ENCODE measurements around the gene DENND4B. TPM values are rescaled to one million over a fixed set of nuclear protein-coding genes. Genes with fewer than 3 reads are reported as not detected.

DENND4B gene
- total RNA-seq, 2 donors from 2014 or later, result 26.9 to 45.6 TPM

GRCh38 chr1:153961421-153961820 lies 14.9 kb upstream of the DENND4B start:
- H3K4me3 ChIP-seq, result no peak overlapping the region

GRCh38 chr1:153960206-153960605 lies 13.7 kb upstream of the DENND4B start:
- DNase-seq, result no peak
- no peaks in the 10 kb centered on the region for H3K27me3 ChIP-seq
- peaks cover 14% of the 10 kb centered on the region for H3K4me1 ChIP-seq
- H3K9ac ChIP-seq (ENCODE audit: low read depth in 2 of 2, low read length in 2 of 2), result no peak overlapping the region
- TF ChIP-seq CTCF (IDR thresholded peaks at IDR 0.05), result no peak
- H3K36me3 ChIP-seq, result peaks cover 11% of the 10 kb centered on the region
- no peak overlapping the region for H3K4me3 ChIP-seq
- no peaks in the 10 kb centered on the region for H3K9me3 ChIP-seq
- H3K27ac ChIP-seq, result no peak overlapping the region
- intact Hi-C loops (cut with DNase I), result no loop called here

More at GRCh38 chr1:153961421-153961820, 14.9 kb upstream of the DENND4B start:
- no peak overlapping the region for H3K27ac ChIP-seq
- intact Hi-C loops (cut with DNase I), result no loop called here
- no peaks in the 10 kb centered on the region for H3K9me3 ChIP-seq
- DNase-seq, result no peak
- H3K27me3 ChIP-seq, result no peaks in the 10 kb centered on the region
- no peak for TF ChIP-seq CTCF (IDR thresholded peaks at IDR 0.05)
- peak overlapping the region in 1 of 2 donors; percentile 21 for H3K9ac ChIP-seq (ENCODE audit: low read depth in 2 of 2, low read length in 2 of 2)
- peaks cover 11% of the 10 kb centered on the region for H3K36me3 ChIP-seq
- peaks cover 23% of the 10 kb centered on the region for H3K4me1 ChIP-seq

- H3K9me3 ChIP-seq, result no peaks in the 10 kb centered on the region
- H3K4me3 ChIP-seq, result no peak overlapping the region
- H3K27ac ChIP-seq, result no peak overlapping the region
These were observed 12.9 kb upstream of the DENND4B start for GRCh38 chr1:153959454-153959853.

GRCh38 chr1:153958961-153959260 lies 12.4 kb upstream of the DENND4B start:
- no peaks in the 10 kb centered on the region for H3K9me3 ChIP-seq
- TF ChIP-seq CTCF (IDR thresholded peaks at IDR 0.05), result no peak
- peak overlapping the region; percentile 98 for H3K27ac ChIP-seq
- H3K4me1 ChIP-seq, result peaks cover 14% of the 10 kb centered on the region
- intact Hi-C loops (cut with DNase I), result no loop called here
- H3K36me3 ChIP-seq, result peaks cover 11% of the 10 kb centered on the region
- DNase-seq, result no peak
- peak overlapping the region; percentile 80 for H3K4me3 ChIP-seq
- peak overlapping the region in 1 of 2 donors; percentile 95 for H3K9ac ChIP-seq (ENCODE audit: low read depth in 2 of 2, low read length in 2 of 2)
- H3K27me3 ChIP-seq, result no peaks in the 10 kb centered on the region

More at GRCh38 chr1:153959454-153959853, 12.9 kb upstream of the DENND4B start:
- DNase-seq, result no peak
- intact Hi-C loops (cut with DNase I), result no loop called here
- no peak for TF ChIP-seq CTCF (IDR thresholded peaks at IDR 0.05)
- H3K36me3 ChIP-seq, result peaks cover 11% of the 10 kb centered on the region
- H3K9ac ChIP-seq (ENCODE audit: low read depth in 2 of 2, low read length in 2 of 2), result no peak overlapping the region
- H3K4me1 ChIP-seq, result peaks cover 14% of the 10 kb centered on the region
- no peaks in the 10 kb centered on the region for H3K27me3 ChIP-seq

- DNase-seq, result peak; percentile 99
- intact Hi-C loops (cut with DNase I), result no loop called here
- H3K27me3 ChIP-seq, result no peaks in the 10 kb centered on the region
- no peak for TF ChIP-seq CTCF (IDR thresholded peaks at IDR 0.05)
- H3K27ac ChIP-seq, result peak within 1 kb of the TSS; percentile 98
- H3K4me3 ChIP-seq, result peak within 1 kb of the TSS; percentile 80
- peaks cover 11% of the 10 kb centered on the region for H3K36me3 ChIP-seq
- peak within 1 kb of the TSS; percentile 92 to 95 for H3K9ac ChIP-seq (ENCODE audit: low read depth in 2 of 2, low read length in 2 of 2)
- H3K4me1 ChIP-seq, result peaks cover 14% of the 10 kb centered on the region
- H3K9me3 ChIP-seq, result no peaks in the 10 kb centered on the region
These were observed 11.8 kb upstream of the DENND4B start, which contains the start of gene CRTC2 for GRCh38 chr1:153958111-153958960. TSS of gene CRTC2 (minus strand) at chr1:153958612. CDS start at chr1:153958497, 115 bp downstream.
